H9 (cell line): ENCODE measurements around the gene TMEM119. TPM values are rescaled to one million over a fixed set of nuclear protein-coding genes. Genes with fewer than 3 reads are reported as not detected.

Experiments used
- DNase-seq: peaks from one replicate; pipeline ENCODE4 v3.0.0-alpha.2; 2017
- H2AFZ ChIP-seq: one replicate; pipeline ENCODE4 v1.6.1; 2013; ENCODE audit warnings: mild to moderate bottlenecking, low read length, control low read depth, moderate library complexity
- H2AK5ac ChIP-seq: 2 replicates; pipeline ENCODE4 v1.6.1; 2013; ENCODE audit warnings: low read length, control low read depth, mixed read lengths; ENCODE audit not compliant: insufficient read length
- H2BK120ac ChIP-seq: one replicate; pipeline ENCODE4 v1.6.1; 2013; ENCODE audit warnings: low read depth, mild to moderate bottlenecking, low read length, control low read depth, inconsistent platforms; ENCODE audit not compliant: poor library complexity, severe bottlenecking
- H2BK12ac ChIP-seq: 2 replicates; pipeline ENCODE4 v1.6.1; 2013; ENCODE audit warnings: low read length, control low read depth, mixed read lengths, low read depth; ENCODE audit not compliant: insufficient read length
- H2BK15ac ChIP-seq: 2 replicates; pipeline ENCODE4 v1.6.1; 2013; ENCODE audit warnings: low read depth, low read length, control low read depth
- H2BK20ac ChIP-seq: one replicate; pipeline ENCODE4 v1.6.1; 2013; ENCODE audit warnings: low read depth, mild to moderate bottlenecking, low read length, control low read depth, inconsistent platforms; ENCODE audit not compliant: poor library complexity, severe bottlenecking
- H2BK5ac ChIP-seq: 2 replicates; pipeline ENCODE4 v1.6.1; 2013; ENCODE audit warnings: low read length, control low read depth, mixed read lengths; ENCODE audit not compliant: insufficient read length
- H3K14ac ChIP-seq: 2 replicates; pipeline ENCODE4 v1.6.1; 2013; ENCODE audit warnings: low read length, control low read depth; ENCODE audit not compliant: insufficient read depth
- H3K18ac ChIP-seq: 2 replicates; pipeline ENCODE4 v1.6.1; 2013; ENCODE audit warnings: low read depth, mild to moderate bottlenecking, mixed read lengths, low read length, control low read depth; ENCODE audit not compliant: insufficient read length
- H3K23ac ChIP-seq: 2 replicates; pipeline ENCODE4 v1.6.1; 2013; ENCODE audit warnings: low read length, control low read depth, mixed read lengths, low read depth; ENCODE audit not compliant: insufficient read length
- H3K23me2 ChIP-seq: 2 replicates; pipeline ENCODE4 v1.6.1; 2013; ENCODE audit warnings: low read depth, mild to moderate bottlenecking, mixed read lengths, low read length, control low read depth; ENCODE audit not compliant: insufficient read length, poor library complexity, severe bottlenecking
- H3K27ac ChIP-seq: 2 replicates; pipeline ENCODE4 v1.5.1; 2013; ENCODE audit warnings: low read length, control low read depth, mixed read lengths, low read depth; ENCODE audit not compliant: insufficient read length
- H3K27me3 ChIP-seq: 2 replicates; pipeline ENCODE4 v1.6.1; 2013; ENCODE audit warnings: low read length, control low read depth, inconsistent platforms; ENCODE audit not compliant: insufficient read depth
- H3K4ac ChIP-seq: 2 replicates; pipeline ENCODE4 v1.6.1; 2013; ENCODE audit warnings: low read depth, mild to moderate bottlenecking, control low read depth, inconsistent platforms, low read length, moderate library complexity
- H3K4me1 ChIP-seq: 2 replicates; pipeline ENCODE4 v1.6.1; 2013; ENCODE audit warnings: low read length, control low read depth, inconsistent platforms; ENCODE audit not compliant: insufficient read depth
- H3K4me2 ChIP-seq: 2 replicates; pipeline ENCODE4 v1.6.1; 2013; ENCODE audit warnings: low read length, control low read depth, mixed read lengths; ENCODE audit not compliant: insufficient read length, insufficient read depth
- H3K56ac ChIP-seq: 2 replicates; pipeline ENCODE4 v1.6.1; 2013; ENCODE audit warnings: low read depth, mild to moderate bottlenecking, mixed read lengths, low read length, control low read depth; ENCODE audit not compliant: insufficient read length
- H3K79me1 ChIP-seq: 2 replicates; pipeline ENCODE4 v1.6.1; 2013; ENCODE audit warnings: low read depth, mild to moderate bottlenecking, moderate library complexity, low read length, control low read depth, inconsistent platforms; ENCODE audit not compliant: insufficient read depth, poor library complexity, severe bottlenecking
- H3K79me2 ChIP-seq: 2 replicates; pipeline ENCODE4 v1.6.1; 2013; ENCODE audit warnings: low read length, control low read depth, inconsistent platforms; ENCODE audit not compliant: insufficient read depth
- H3K9ac ChIP-seq: 2 replicates; pipeline ENCODE4 v1.6.1; 2013; ENCODE audit warnings: low read length, control low read depth, mixed read lengths; ENCODE audit not compliant: insufficient read length; ENCODE audit errors: extremely low read depth
- H3K9me3 ChIP-seq: one replicate; pipeline ENCODE4 v1.6.1; 2013; ENCODE audit warnings: low read depth, low read length, inconsistent platforms; ENCODE audit not compliant: control insufficient read depth
- H3T11ph ChIP-seq: one replicate; pipeline ENCODE4 v1.6.1; 2013; ENCODE audit warnings: mild to moderate bottlenecking, low read length, control low read depth, inconsistent platforms
- H4K20me1 ChIP-seq: one replicate; pipeline ENCODE4 v1.6.1; 2013; ENCODE audit not compliant: control insufficient read depth, insufficient read length, insufficient read depth
- H4K5ac ChIP-seq: 2 replicates; pipeline ENCODE4 v1.6.1; 2013; ENCODE audit warnings: low read depth, mild to moderate bottlenecking, mixed read lengths, low read length, control low read depth; ENCODE audit not compliant: insufficient read length
- H4K8ac ChIP-seq: replicated peaks from 2 replicates; pipeline ENCODE4 v1.6.1; 2013; ENCODE audit warnings: low read length, control low read depth, mixed read lengths, low read depth; ENCODE audit not compliant: insufficient read length
- H4K91ac ChIP-seq: 2 replicates; pipeline ENCODE4 v1.6.1; 2013; ENCODE audit warnings: low read depth, mild to moderate bottlenecking, moderate library complexity, mixed read lengths, low read length, control low read depth; ENCODE audit not compliant: insufficient read length
- H3K27ac Mint-ChIP-seq, 3 experiments: 2 replicates in 2 of 3; 3 replicates in 1 of 3; pipeline ENCODE4 v1.8.0; 2020 to 2021; ENCODE audit warnings: mixed read lengths in 3 of 3, mild to moderate bottlenecking in 1 of 3, moderate library complexity in 1 of 3
- H3K27me3 Mint-ChIP-seq: 2 replicates; pipeline ENCODE4 v1.8.0; 2021; ENCODE audit warnings: low read depth, mild to moderate bottlenecking, moderate library complexity, mixed read lengths
- H3K36me3 Mint-ChIP-seq, 3 experiments: 2 replicates in 2 of 3; 3 replicates in 1 of 3; pipeline ENCODE4 v1.8.0; 2020 to 2021; ENCODE audit warnings: low read depth in 3 of 3, mixed read lengths in 3 of 3; ENCODE audit not compliant: insufficient read depth in 1 of 3
- H3K4me1 Mint-ChIP-seq, 2 experiments: 2 replicates each; pipeline ENCODE4 v1.8.0; 2020; ENCODE audit warnings: mixed read lengths in 2 of 2
- H3K4me3 Mint-ChIP-seq, 2 experiments: 2 replicates in 1 of 2; 3 replicates in 1 of 2; pipeline ENCODE4 v1.8.0; 2020 to 2021; ENCODE audit warnings: mild to moderate bottlenecking in 2 of 2, mixed read lengths in 2 of 2, moderate library complexity in 1 of 2
- H3K9me3 Mint-ChIP-seq, 2 experiments: 2 replicates in 1 of 2; 3 replicates in 1 of 2; pipeline ENCODE4 v1.8.0; 2020; ENCODE audit warnings: mild to moderate bottlenecking in 2 of 2, mixed read lengths in 2 of 2, moderate library complexity in 1 of 2
- CTCF ChIP-seq: fragments of 200-600 bp; sonication (generic); conservative IDR thresholded peaks from 3 replicates; pipeline ENCODE4 v1.8.0; 2021; ENCODE audit warnings: antibody characterized with exemption, mild to moderate bottlenecking
- WGBS: extraction: QIAGEN DNeasy Blood & Tissue Kit; methylation state at CpG from one replicate; pipeline ENCODE4 v1.1.7; 2013; ENCODE audit warnings: missing lambda C conversion rate, low lambda C conversion rate, mixed read lengths; ENCODE audit not compliant: insufficient read length; ENCODE audit errors: extremely low coverage; 5-methylcytosine and 5-hydroxymethylcytosine counted together
- total RNA-seq: library from RNA; stranded (reverse); gene quantifications from 2 replicates; pipeline ENCODE4 v1.2.1, GENCODE V29; 2021

The TMEM119 gene
- total RNA-seq, 1 experiment from 2014 or later, result not detected

- Mint-ChIP-seq H3K27me3 (peaks cover 1% of the 10 kb centered on the region; the same call in 1 of the 2 replicates), H3K27ac (peak overlapping the region in 1 of 3 experiments; percentile 62; a peak in 1 of 7 replicates), H3K9me3 (peaks cover 4 to 5% of the 10 kb centered on the region in 2 experiments; a peak in 1 of 5 replicates), H3K4me3 (no peak overlapping the region), H3K4me1 (peaks cover 21 to 28% of the 10 kb centered on the region in 2 experiments), H3K36me3 (no peaks in the 10 kb centered on the region)
- Histone ChIP-seq H3K23me2 (no peaks in the 10 kb centered on the region), H3K79me2 (no peaks in the 10 kb centered on the region), H2AK5ac (no peak overlapping the region), H3K14ac (no peak overlapping the region), H2AFZ (no peak overlapping the region), H3K23ac (no peak overlapping the region), H3K27me3 (no peaks in the 10 kb centered on the region), H3K56ac (no peak overlapping the region), H2BK12ac (no peak overlapping the region), H4K20me1 (peaks cover 4% of the 10 kb centered on the region), H2BK15ac (no peak overlapping the region), H3K4ac (no peak overlapping the region), H3K4me2 (no peak overlapping the region), H3K4me1 (no peaks in the 10 kb centered on the region), H3K9me3 (no peaks in the 10 kb centered on the region), H4K91ac (no peak overlapping the region), H3K18ac (no peak overlapping the region), H3T11ph (no peak overlapping the region), H2BK20ac (no peak overlapping the region), H3K9ac (no peak overlapping the region), H3K27ac (no peak overlapping the region), H2BK5ac (no peak overlapping the region), H4K8ac (no peak overlapping the region), H4K5ac (no peak overlapping the region), H2BK120ac (no peak overlapping the region), H3K79me1 (no peaks in the 10 kb centered on the region)
- TF ChIP-seq CTCF, result no peak
- WGBS, result no CpG with 5 or more reads among the region's 9 CpGs
- no peak for DNase-seq
Measured at GRCh38 chr12:108613548-108613947, 15.7 kb upstream of the TMEM119 start.
